ENCODE measurements around the gene RASA2.

Gene RASA2

DNA sequence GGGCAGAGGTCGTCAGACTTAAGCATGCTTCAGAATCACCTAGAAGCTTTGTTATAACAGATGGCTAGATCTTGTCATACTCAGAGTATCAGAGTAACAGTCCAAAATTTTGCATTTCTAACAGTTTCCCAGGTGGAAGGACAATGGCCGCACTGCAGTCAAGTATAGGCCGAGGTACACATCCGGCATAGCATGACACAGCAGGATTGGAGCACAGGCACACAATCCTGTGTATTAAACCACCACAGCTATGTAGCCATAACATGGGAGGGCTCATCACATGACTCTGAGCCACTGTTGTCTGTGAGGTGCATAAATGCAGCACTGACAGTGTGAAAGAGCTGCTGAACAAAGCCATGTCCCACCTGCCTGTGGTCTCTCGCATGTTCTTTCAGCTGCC is 165.5 kb downstream of the RASA2 start:
- Histone ChIP-seq H3K27me3 (ENCODE audit: insufficient read depth, low read depth) (no peaks in the 10 kb centered on the region), H3K9ac (no peak overlapping the region), H3K4me3 (IDR thresholded peaks at IDR 0.05; ENCODE audit: insufficient read depth, low read depth, low read length) (no peak overlapping the region), H3K4me2 (no peak overlapping the region), H4K20me1 (ENCODE audit: insufficient read depth) (no peaks in the 10 kb centered on the region), H3K27ac (no peak overlapping the region), H3K36me3 (ENCODE audit: insufficient read depth) (no peaks in the 10 kb centered on the region), H3K4me1 (ENCODE audit: low read depth, poor library complexity, severe bottlenecking) (no peaks in the 10 kb centered on the region), H3K79me2 (ENCODE audit: insufficient read depth, low read depth) (no peaks in the 10 kb centered on the region), H2AFZ (ENCODE audit: low read depth) (no peak overlapping the region)
- TF ChIP-seq, protein P1, sequence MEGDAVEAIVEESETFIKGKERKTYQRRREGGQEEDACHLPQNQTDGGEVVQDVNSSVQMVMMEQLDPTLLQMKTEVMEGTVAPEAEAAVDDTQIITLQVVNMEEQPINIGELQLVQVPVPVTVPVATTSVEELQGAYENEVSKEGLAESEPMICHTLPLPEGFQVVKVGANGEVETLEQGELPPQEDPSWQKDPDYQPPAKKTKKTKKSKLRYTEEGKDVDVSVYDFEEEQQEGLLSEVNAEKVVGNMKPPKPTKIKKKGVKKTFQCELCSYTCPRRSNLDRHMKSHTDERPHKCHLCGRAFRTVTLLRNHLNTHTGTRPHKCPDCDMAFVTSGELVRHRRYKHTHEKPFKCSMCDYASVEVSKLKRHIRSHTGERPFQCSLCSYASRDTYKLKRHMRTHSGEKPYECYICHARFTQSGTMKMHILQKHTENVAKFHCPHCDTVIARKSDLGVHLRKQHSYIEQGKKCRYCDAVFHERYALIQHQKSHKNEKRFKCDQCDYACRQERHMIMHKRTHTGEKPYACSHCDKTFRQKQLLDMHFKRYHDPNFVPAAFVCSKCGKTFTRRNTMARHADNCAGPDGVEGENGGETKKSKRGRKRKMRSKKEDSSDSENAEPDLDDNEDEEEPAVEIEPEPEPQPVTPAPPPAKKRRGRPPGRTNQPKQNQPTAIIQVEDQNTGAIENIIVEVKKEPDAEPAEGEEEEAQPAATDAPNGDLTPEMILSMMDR (conservative IDR thresholded peaks at IDR 0.05; ENCODE audit: low read depth, low read length): no peak

DNA sequence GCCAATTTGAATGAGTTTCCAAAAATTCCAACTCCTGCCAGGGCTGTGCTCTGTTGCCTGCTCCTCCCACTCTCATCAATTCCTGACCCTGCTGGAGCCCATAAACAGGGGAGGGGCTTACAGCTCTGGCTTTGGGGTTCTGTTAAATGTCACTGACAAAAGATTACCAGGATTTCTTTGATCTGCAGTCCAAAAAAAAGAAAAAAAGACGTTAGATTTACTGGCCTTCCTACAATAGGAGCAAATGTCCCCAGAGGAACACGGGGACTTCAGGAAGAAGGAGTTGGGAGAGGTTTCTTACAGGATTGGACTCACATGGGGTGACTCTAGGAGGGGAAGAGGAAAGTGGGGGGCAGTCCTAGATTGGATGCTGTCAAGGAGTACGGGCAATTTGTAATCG is 167.0 kb downstream of the RASA2 start:
- TF ChIP-seq, protein P1 (conservative IDR thresholded peaks at IDR 0.05; ENCODE audit: low read depth, low read length): no peak
- Histone ChIP-seq H3K4me1 (ENCODE audit: low read depth, poor library complexity, severe bottlenecking) (no peaks in the 10 kb centered on the region), H4K20me1 (ENCODE audit: insufficient read depth) (no peaks in the 10 kb centered on the region), H3K79me2 (ENCODE audit: insufficient read depth, low read depth) (no peaks in the 10 kb centered on the region), H3K27me3 (ENCODE audit: insufficient read depth, low read depth) (no peaks in the 10 kb centered on the region), H3K27ac (no peak overlapping the region), H3K4me2 (no peak overlapping the region), H2AFZ (ENCODE audit: low read depth) (no peak overlapping the region), H3K36me3 (ENCODE audit: insufficient read depth) (no peaks in the 10 kb centered on the region), H3K9ac (no peak overlapping the region), H3K4me3 (IDR thresholded peaks at IDR 0.05; ENCODE audit: insufficient read depth, low read depth, low read length) (no peak overlapping the region)

DNA sequence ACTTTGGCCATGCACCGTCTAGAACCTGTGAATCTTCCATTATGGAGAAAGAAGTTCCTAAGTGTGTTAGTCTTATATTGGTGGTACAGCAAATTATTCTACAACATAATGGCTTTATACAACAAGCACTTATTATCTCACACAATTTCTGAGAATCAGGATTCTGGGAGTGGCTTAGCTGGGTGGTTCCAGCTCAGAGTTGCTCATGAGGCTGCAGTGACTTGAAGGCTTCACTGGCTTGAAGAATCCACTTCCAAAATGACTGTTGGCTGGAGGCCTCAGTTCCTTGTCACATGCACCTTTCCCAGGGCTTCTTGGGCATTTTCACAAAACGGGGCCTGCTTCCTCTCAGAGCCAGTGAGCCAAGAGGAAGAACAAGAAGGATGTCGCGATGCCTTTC is 169.0 kb downstream of the RASA2 start:
- no peak overlapping the region for H2AFZ ChIP-seq (ENCODE audit: low read depth)
- no peak overlapping the region for H3K4me2 ChIP-seq
- no peak overlapping the region for H3K9ac ChIP-seq
- no peaks in the 10 kb centered on the region for H4K20me1 ChIP-seq (ENCODE audit: insufficient read depth)
- no peak overlapping the region for H3K4me3 ChIP-seq (IDR thresholded peaks at IDR 0.05; ENCODE audit: insufficient read depth, low read depth, low read length)
- no peak overlapping the region for H3K27ac ChIP-seq
- no peaks in the 10 kb centered on the region for H3K36me3 ChIP-seq (ENCODE audit: insufficient read depth)
- H3K79me2 ChIP-seq (ENCODE audit: insufficient read depth, low read depth): no peaks in the 10 kb centered on the region
- H3K4me1 ChIP-seq (ENCODE audit: low read depth, poor library complexity, severe bottlenecking): no peaks in the 10 kb centered on the region
- TF ChIP-seq, protein P1 (conservative IDR thresholded peaks at IDR 0.05; ENCODE audit: low read depth, low read length): no peak
- no peaks in the 10 kb centered on the region for H3K27me3 ChIP-seq (ENCODE audit: insufficient read depth, low read depth)

DNA sequence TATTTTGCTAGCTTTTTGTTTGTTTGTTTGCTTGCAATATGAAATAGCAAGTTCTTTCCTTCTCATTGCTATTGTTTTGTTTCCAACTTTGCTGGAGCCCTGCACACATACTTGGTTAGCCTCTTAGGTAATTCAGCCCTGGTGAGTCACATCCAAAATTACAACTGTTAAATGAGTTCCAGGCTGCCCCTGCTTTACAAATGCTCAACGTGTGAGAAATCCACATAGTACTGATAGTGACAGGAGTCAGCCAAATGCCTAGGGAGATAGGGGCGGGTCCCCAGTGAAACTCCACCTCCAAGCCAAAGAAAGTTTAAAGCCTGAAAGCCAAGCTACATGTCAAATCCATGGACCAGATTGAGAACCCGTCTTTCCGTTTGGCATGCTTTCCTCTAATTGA is 169.9 kb downstream of the RASA2 start:
- TF ChIP-seq, protein P1 (conservative IDR thresholded peaks at IDR 0.05; ENCODE audit: low read depth, low read length): no peak
- H3K27me3 ChIP-seq (ENCODE audit: insufficient read depth, low read depth): no peaks in the 10 kb centered on the region
- H3K27ac ChIP-seq: no peak overlapping the region
- H4K20me1 ChIP-seq (ENCODE audit: insufficient read depth): no peaks in the 10 kb centered on the region
- H3K9ac ChIP-seq: no peak overlapping the region
- H3K4me2 ChIP-seq: no peak overlapping the region
- H3K4me1 ChIP-seq (ENCODE audit: low read depth, poor library complexity, severe bottlenecking): no peaks in the 10 kb centered on the region
- no peak overlapping the region for H3K4me3 ChIP-seq (IDR thresholded peaks at IDR 0.05; ENCODE audit: insufficient read depth, low read depth, low read length)
- H3K36me3 ChIP-seq (ENCODE audit: insufficient read depth): no peaks in the 10 kb centered on the region
- H2AFZ ChIP-seq (ENCODE audit: low read depth): no peak overlapping the region
- H3K79me2 ChIP-seq (ENCODE audit: insufficient read depth, low read depth): no peaks in the 10 kb centered on the region

DNA sequence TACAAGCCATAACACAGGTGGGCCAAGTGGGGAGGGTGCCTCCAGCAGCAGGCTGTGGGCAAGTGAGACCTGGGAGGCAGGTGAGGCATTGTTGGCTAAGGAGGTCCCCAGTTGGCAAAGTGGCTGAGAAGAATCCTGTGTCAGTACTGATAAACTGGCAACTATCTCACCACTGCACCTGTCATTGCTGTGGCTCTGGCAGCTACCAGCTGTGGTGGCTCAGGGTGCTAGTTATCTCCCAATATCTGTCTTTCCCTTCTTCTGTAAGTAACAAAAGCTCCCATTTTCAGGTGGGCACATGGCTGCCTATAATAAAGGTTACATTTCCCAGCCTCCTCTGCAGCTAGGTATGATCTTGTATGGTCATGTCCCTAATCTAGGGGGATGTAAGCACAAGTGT is 170.7 kb downstream of the RASA2 start:
- TF ChIP-seq, protein P1 (conservative IDR thresholded peaks at IDR 0.05; ENCODE audit: low read depth, low read length): no peak
- no peak overlapping the region for H2AFZ ChIP-seq (ENCODE audit: low read depth)
- H3K4me2 ChIP-seq: no peak overlapping the region
- H3K79me2 ChIP-seq (ENCODE audit: insufficient read depth, low read depth): no peaks in the 10 kb centered on the region
- H4K20me1 ChIP-seq (ENCODE audit: insufficient read depth): no peaks in the 10 kb centered on the region
- H3K4me1 ChIP-seq (ENCODE audit: low read depth, poor library complexity, severe bottlenecking): no peaks in the 10 kb centered on the region
- H3K4me3 ChIP-seq (IDR thresholded peaks at IDR 0.05; ENCODE audit: insufficient read depth, low read depth, low read length): no peak overlapping the region
- no peak overlapping the region for H3K27ac ChIP-seq
- no peaks in the 10 kb centered on the region for H3K27me3 ChIP-seq (ENCODE audit: insufficient read depth, low read depth)
- H3K36me3 ChIP-seq (ENCODE audit: insufficient read depth): no peaks in the 10 kb centered on the region
- no peak overlapping the region for H3K9ac ChIP-seq
